Amygdala (tissue), 56 donors: ENCODE data around the gene ZNF688.
"Not testable (repeated sequence)": the region's sequence is repeated elsewhere in the genome, so short reads cannot be mapped to it uniquely, and the experiment has no call there.

ENCODE experiments used
- DNase-seq, 56 donors: peaks; one replicate each; lab custom pipeline; 2025; lab: John Stamatoyannopoulos, UW

Gene ZNF688

GRCh38 chr16:30558789-30559377 lies 12.6 kb downstream of the ZNF688 start:
- no peak for DNase-seq

- DNase-seq: peak; percentile 77 to 99 (median 97)
Measured at GRCh38 chr16:30557957-30558788, 13.3 kb downstream of the ZNF688 start, which contains the start of gene ZNF764. ZNF764 (minus strand) TSS chr16:30558374; CDS start chr16:30558182, 192 bp downstream.

GRCh38 chr16:30557707-30557956 lies 13.9 kb downstream of the ZNF688 start:
- DNase-seq: peak in 1 of 56 donors; percentile 47

GRCh38 chr16:30556125-30556473 lies 15.4 kb downstream of the ZNF688 start:
- DNase-seq: no peak

GRCh38 chr16:30555315-30556124 lies 16.0 kb downstream of the ZNF688 start:
- DNase-seq: no peak

GRCh38 chr16:30554557-30555314 lies 16.8 kb downstream of the ZNF688 start:
- no peak for DNase-seq

- no peak for DNase-seq
Measured at GRCh38 chr16:30553393-30553899, 18.1 kb downstream of the ZNF688 start.

GRCh38 chr16:30552956-30553355 lies 18.6 kb downstream of the ZNF688 start:
- DNase-seq: no peak

- DNase-seq: no peak
Measured at GRCh38 chr16:30551781-30552180, 19.7 kb downstream of the ZNF688 start.

GRCh38 chr16:30548416-30549253 lies 22.9 kb downstream of the ZNF688 start:
- DNase-seq: no peak

- no peak for DNase-seq
Measured at GRCh38 chr16:30546115-30546514, 25.4 kb downstream of the ZNF688 start.

- no peak for DNase-seq
Measured at GRCh38 chr16:30543067-30543466, 28.4 kb downstream of the ZNF688 start.

- DNase-seq: no peak
Measured at GRCh38 chr16:30541502-30542329, 29.8 kb downstream of the ZNF688 start.

GRCh38 chr16:30540916-30541464 lies 30.5 kb downstream of the ZNF688 start:
- DNase-seq: not testable (repeated sequence)

GRCh38 chr16:30539986-30540526 lies 31.5 kb downstream of the ZNF688 start:
- DNase-seq: not testable (repeated sequence)

GRCh38 chr16:30539000-30539964 lies 32.2 kb downstream of the ZNF688 start:
- DNase-seq: no peak
